ENCODE data around the gene SLC6A20. TPM values are rescaled to one million over a fixed set of nuclear protein-coding genes. Genes with fewer than 3 reads are reported as not detected.

The SLC6A20 gene
- total RNA-seq, 4 donors from 2014 or later, result 13.4 to 26.1 (median 21.5) TPM

GRCh38 chr3:45779746-45780735 is 16.3 kb downstream of the SLC6A20 start:
- Histone ChIP-seq H3K36me3 (no peaks in the 10 kb centered on the region), H3K27me3 (no peaks in the 10 kb centered on the region), H3K9me3 (peaks cover 0 to 5% (median 0%) of the 10 kb centered on the region in 4 donors), H3K4me3 (no peak overlapping the region), H3K4me1 (no peaks in the 10 kb centered on the region), H3K27ac (no peak overlapping the region)
- TF ChIP-seq POLR2A (IDR thresholded peaks at IDR 0.05) (no peak), CTCF (IDR thresholded peaks at IDR 0.05) (no peak), EP300 (IDR thresholded peaks at IDR 0.05) (no peak)
- WGBS, 2 donors, result 89% methylated on average over 35 of the region's 35 CpGs
- no peak for DNase-seq (ENCODE audit: low spot score in 2 of 2)

GRCh38 chr3:45778761-45779201 is 17.6 kb downstream of the SLC6A20 start:
- no peaks in the 10 kb centered on the region for H3K36me3 ChIP-seq
- H3K27ac ChIP-seq, result no peak overlapping the region
- no peaks in the 10 kb centered on the region for H3K9me3 ChIP-seq
- no peak overlapping the region for H3K4me3 ChIP-seq
- DNase-seq (ENCODE audit: low spot score in 2 of 2), result no peak
- 64 to 69% methylated on average over 3 of the region's 3 CpGs for WGBS, 2 donors
- TF ChIP-seq EP300 (IDR thresholded peaks at IDR 0.05) (no peak), CTCF (IDR thresholded peaks at IDR 0.05) (no peak), POLR2A (IDR thresholded peaks at IDR 0.05) (no peak)
- no peaks in the 10 kb centered on the region for H3K27me3 ChIP-seq
- H3K4me1 ChIP-seq, result no peaks in the 10 kb centered on the region

GRCh38 chr3:45777746-45778386 is 18.5 kb downstream of the SLC6A20 start:
- WGBS, 2 donors, result 77 to 80% methylated on average over 10 to 11 of the region's 11 CpGs
- TF ChIP-seq CTCF (IDR thresholded peaks at IDR 0.05), result no peak
- TF ChIP-seq POLR2A (IDR thresholded peaks at IDR 0.05), result no peak
- TF ChIP-seq EP300 (IDR thresholded peaks at IDR 0.05), result no peak
- Histone ChIP-seq H3K36me3 (no peaks in the 10 kb centered on the region), H3K27me3 (no peaks in the 10 kb centered on the region), H3K27ac (no peak overlapping the region), H3K9me3 (no peaks in the 10 kb centered on the region), H3K4me1 (no peaks in the 10 kb centered on the region), H3K4me3 (no peak overlapping the region)
- no peak for DNase-seq (ENCODE audit: low spot score in 2 of 2)

GRCh38 chr3:45777111-45777745 is 19.1 kb downstream of the SLC6A20 start:
- Histone ChIP-seq H3K27ac (no peak overlapping the region), H3K4me1 (no peaks in the 10 kb centered on the region), H3K4me3 (no peak overlapping the region), H3K9me3 (no peaks in the 10 kb centered on the region), H3K27me3 (no peaks in the 10 kb centered on the region), H3K36me3 (no peaks in the 10 kb centered on the region)
- no peak for TF ChIP-seq CTCF (IDR thresholded peaks at IDR 0.05)
- no peak for TF ChIP-seq POLR2A (IDR thresholded peaks at IDR 0.05)
- no peak for TF ChIP-seq EP300 (IDR thresholded peaks at IDR 0.05)
- WGBS, 2 donors, result 75 to 90% methylated on average over 4 to 7 of the region's 8 CpGs
- no peak for DNase-seq (ENCODE audit: low spot score in 2 of 2)
